Measurements from ENCODE around the gene AKT1. TPM values are rescaled to one million over a fixed set of nuclear protein-coding genes. Genes with fewer than 3 reads are reported as not detected.

Gene AKT1
- total RNA-seq, 1 donor = 188 TPM

- Histone ChIP-seq H3K36me3 (ENCODE audit: insufficient read depth, low read length) (no peaks in the 10 kb centered on the region), H2AFZ (ENCODE audit: low read length) (no peak overlapping the region), H3K79me2 (ENCODE audit: insufficient read depth, low read length) (no peaks in the 10 kb centered on the region), H3K4me3 (ENCODE audit: insufficient read depth, low read length) (no peak overlapping the region), H3K9me3 (ENCODE audit: low read depth, low read length) (no peaks in the 10 kb centered on the region), H3K27me3 (ENCODE audit: insufficient read depth, low read length) (peaks cover 2% of the 10 kb centered on the region), H4K20me1 (ENCODE audit: insufficient read depth, low read length) (peaks cover 7% of the 10 kb centered on the region), H3K4me1 (ENCODE audit: insufficient read depth, low read length) (peaks cover 16% of the 10 kb centered on the region), H3K4me2 (ENCODE audit: insufficient read depth, low read length) (no peak overlapping the region), H3K27ac (ENCODE audit: low read depth, low read length) (no peak overlapping the region)
- no peak for TF ChIP-seq CTCF (IDR thresholded peaks at IDR 0.05; ENCODE audit: extremely low read depth, low read depth, low read length)
- peak; percentile 88 for DNase-seq (ENCODE audit: insufficient read length, low spot score, missing footprints)
Measured at GRCh38 chr14:104802394-104803184, 7.0 kb upstream of the AKT1 start.

DNA sequence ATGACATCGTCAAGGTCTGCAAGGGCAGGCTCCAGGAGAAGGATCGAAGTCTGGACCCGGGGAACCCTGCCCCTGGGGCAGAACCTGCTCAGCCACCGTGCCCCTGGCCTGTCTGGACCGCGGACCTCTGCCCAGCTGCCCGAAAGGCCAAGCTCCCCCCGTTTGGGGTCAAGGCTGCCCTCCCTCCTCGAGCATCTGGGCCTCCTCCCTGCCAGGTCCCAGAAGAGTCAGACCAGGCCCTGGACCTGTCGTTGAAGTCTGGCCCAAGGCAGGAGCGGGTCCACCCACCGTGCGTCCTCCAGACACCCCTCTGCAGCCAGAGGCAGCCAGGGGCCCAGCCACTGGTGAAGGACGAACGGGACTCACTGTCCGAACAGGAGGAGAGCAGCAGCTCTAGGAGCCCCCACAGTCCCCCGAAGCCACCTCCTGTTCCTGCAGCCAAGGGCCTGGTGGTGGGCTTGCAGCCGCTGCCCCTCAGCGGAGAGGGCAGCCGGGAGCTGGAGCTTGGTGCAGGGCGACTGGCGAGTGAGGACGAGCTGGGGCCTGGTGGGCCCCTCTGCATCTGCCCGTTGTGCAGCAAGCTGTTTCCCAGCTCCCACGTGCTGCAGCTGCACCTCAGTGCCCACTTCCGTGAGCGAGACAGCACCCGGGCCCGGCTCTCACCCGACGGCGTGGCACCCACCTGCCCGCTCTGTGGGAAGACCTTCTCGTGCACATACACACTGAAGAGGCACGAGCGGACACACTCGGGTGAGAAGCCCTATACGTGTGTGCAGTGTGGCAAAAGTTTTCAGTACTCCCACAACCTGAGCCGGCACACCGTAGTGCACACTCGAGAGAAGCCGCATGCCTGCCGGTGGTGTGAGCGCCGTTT, 6.2 kb upstream of the AKT1 start:
- H3K4me2 ChIP-seq (ENCODE audit: insufficient read depth, low read length) = peak overlapping the region; percentile 84
- peak overlapping the region; percentile 71 for H3K4me3 ChIP-seq (ENCODE audit: insufficient read depth, low read length)

GRCh38 chr14:104800771-104801519, 5.4 kb upstream of the AKT1 start, which contains the start of gene ZBTB42:
TSS of gene ZBTB42 (plus strand) at chr14:104801101. CDS start at chr14:104801198, 97 bp downstream.
- DNase-seq (ENCODE audit: insufficient read length, low spot score, missing footprints) = peak; percentile 97

More for the DNA sequence above, 6.2 kb upstream of the AKT1 start:
- Histone ChIP-seq H3K36me3 (ENCODE audit: insufficient read depth, low read length) (no peaks in the 10 kb centered on the region), H4K20me1 (ENCODE audit: insufficient read depth, low read length) (peaks cover 7% of the 10 kb centered on the region), H3K4me1 (ENCODE audit: insufficient read depth, low read length) (peaks cover 16% of the 10 kb centered on the region), H3K27ac (ENCODE audit: low read depth, low read length) (no peak overlapping the region), H2AFZ (ENCODE audit: low read length) (no peak overlapping the region), H3K9me3 (ENCODE audit: low read depth, low read length) (no peaks in the 10 kb centered on the region), H3K79me2 (ENCODE audit: insufficient read depth, low read length) (no peaks in the 10 kb centered on the region), H3K27me3 (ENCODE audit: insufficient read depth, low read length) (peaks cover 2% of the 10 kb centered on the region)
- no peak for TF ChIP-seq CTCF (IDR thresholded peaks at IDR 0.05; ENCODE audit: extremely low read depth, low read depth, low read length)
- DNase-seq (ENCODE audit: insufficient read length, low spot score, missing footprints) = peak; percentile 82

More at GRCh38 chr14:104800771-104801519, 5.4 kb upstream of the AKT1 start, which contains the start of gene ZBTB42:
- H3K27me3 ChIP-seq (ENCODE audit: insufficient read depth, low read length) = peaks cover 2% of the 10 kb centered on the region
- no peaks in the 10 kb centered on the region for H3K9me3 ChIP-seq (ENCODE audit: low read depth, low read length)
- peaks cover 16% of the 10 kb centered on the region for H3K4me1 ChIP-seq (ENCODE audit: insufficient read depth, low read length)
- peak within 1 kb of the TSS; percentile 75 for H2AFZ ChIP-seq (ENCODE audit: low read length)
- no peaks in the 10 kb centered on the region for H3K36me3 ChIP-seq (ENCODE audit: insufficient read depth, low read length)
- no peak within 1 kb of the TSS for H3K27ac ChIP-seq (ENCODE audit: low read depth, low read length)
- H3K4me3 ChIP-seq (ENCODE audit: insufficient read depth, low read length) = peak within 1 kb of the TSS; percentile 71
- no peak for TF ChIP-seq CTCF (IDR thresholded peaks at IDR 0.05; ENCODE audit: extremely low read depth, low read depth, low read length)
- H3K4me2 ChIP-seq (ENCODE audit: insufficient read depth, low read length) = peak within 1 kb of the TSS; percentile 84
- peaks cover 7% of the 10 kb centered on the region for H4K20me1 ChIP-seq (ENCODE audit: insufficient read depth, low read length)
- H3K79me2 ChIP-seq (ENCODE audit: insufficient read depth, low read length) = no peaks in the 10 kb centered on the region

All from osteoblast (primary cell).